Breast epithelium (tissue), 3 donors: ENCODE results near the gene CLCA4.

Experiments used
- POLR2A ChIP-seq: fragments of 450-650 bp; IDR thresholded peaks from one replicate; pipeline ENCODE4 v1.6.1; 2016; ENCODE audit warnings: antibody characterized with exemption, mild to moderate bottlenecking, moderate library complexity
- POLR2AphosphoS5 ChIP-seq, 3 donors: sonication (generic); formaldehyde crosslinking; IDR thresholded peaks; one replicate each; pipeline ENCODE4 v1.6.1; 2017; ENCODE audit warnings: antibody characterized with exemption in 3 of 3
- TF ChIP-seq, protein P1 (sequence below), 3 donors: fragments of 450-650 bp; IDR thresholded peaks; one replicate each; pipeline ENCODE4 v1.5.1; 2016 to 2017; ENCODE audit warnings: antibody characterized with exemption in 3 of 3, mild to moderate bottlenecking in 3 of 3, moderate library complexity in 3 of 3

DNA sequence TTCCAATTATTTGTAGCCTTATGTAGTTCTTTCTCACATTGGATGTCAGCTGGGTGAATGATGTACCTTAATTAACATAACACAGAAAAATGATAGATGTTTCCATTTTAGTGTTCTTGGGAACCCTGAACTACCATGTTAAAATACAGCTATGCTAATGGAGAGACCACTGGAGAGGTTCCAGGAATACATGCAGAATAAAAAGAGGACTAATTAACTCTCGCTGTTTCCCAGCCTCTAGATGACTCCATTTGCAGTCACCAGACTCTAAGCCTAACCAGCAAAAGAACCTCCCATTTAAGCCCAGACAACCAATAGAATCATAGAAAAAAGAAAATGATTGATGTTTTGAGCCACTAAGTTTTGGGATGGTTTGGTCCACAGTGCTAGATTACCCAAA, 36.2 kb downstream of the CLCA4 start:
- TF ChIP-seq, protein P1, sequence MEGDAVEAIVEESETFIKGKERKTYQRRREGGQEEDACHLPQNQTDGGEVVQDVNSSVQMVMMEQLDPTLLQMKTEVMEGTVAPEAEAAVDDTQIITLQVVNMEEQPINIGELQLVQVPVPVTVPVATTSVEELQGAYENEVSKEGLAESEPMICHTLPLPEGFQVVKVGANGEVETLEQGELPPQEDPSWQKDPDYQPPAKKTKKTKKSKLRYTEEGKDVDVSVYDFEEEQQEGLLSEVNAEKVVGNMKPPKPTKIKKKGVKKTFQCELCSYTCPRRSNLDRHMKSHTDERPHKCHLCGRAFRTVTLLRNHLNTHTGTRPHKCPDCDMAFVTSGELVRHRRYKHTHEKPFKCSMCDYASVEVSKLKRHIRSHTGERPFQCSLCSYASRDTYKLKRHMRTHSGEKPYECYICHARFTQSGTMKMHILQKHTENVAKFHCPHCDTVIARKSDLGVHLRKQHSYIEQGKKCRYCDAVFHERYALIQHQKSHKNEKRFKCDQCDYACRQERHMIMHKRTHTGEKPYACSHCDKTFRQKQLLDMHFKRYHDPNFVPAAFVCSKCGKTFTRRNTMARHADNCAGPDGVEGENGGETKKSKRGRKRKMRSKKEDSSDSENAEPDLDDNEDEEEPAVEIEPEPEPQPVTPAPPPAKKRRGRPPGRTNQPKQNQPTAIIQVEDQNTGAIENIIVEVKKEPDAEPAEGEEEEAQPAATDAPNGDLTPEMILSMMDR (IDR thresholded peaks at IDR 0.05): no peak
- no peak for TF ChIP-seq POLR2AphosphoS5 (IDR thresholded peaks at IDR 0.05)
- TF ChIP-seq POLR2A: no peak
